HEK293T (cell line): Measurements from ENCODE around the gene ARMH4.

Source experiments
- CTCF ChIA-PET: fragments of 350-600 bp; formaldehyde crosslinking; extraction: SDS; loops from one replicate; lab custom pipeline; 2021; ENCODE audit warnings: antibody characterized with exemption, inconsistent platforms; lab: Yijun Ruan, JAX
- POLR2A ChIA-PET: fragments of 350-600 bp; formaldehyde crosslinking; extraction: SDS; loops from one replicate; lab custom pipeline; 2020; ENCODE audit warnings: antibody characterized with exemption, inconsistent platforms; lab: Yijun Ruan, JAX
- DNase-seq: peaks from one replicate; pipeline ENCODE4 v3.0.0; 2012; ENCODE audit warnings: mixed read lengths; ENCODE audit errors: extremely low spot score
- ARNT ChIP-seq: fragments of 450-650 bp; IDR thresholded peaks from 2 replicates; pipeline ENCODE4 v1.6.1; 2017; ENCODE audit warnings: mild to moderate bottlenecking
- BHLHE40 ChIP-seq: fragments of 450-650 bp; IDR thresholded peaks from 2 replicates; pipeline ENCODE4 v1.6.1; 2016; ENCODE audit warnings: mild to moderate bottlenecking, moderate library complexity, borderline replicate concordance
- CTBP1 ChIP-seq: fragments of 450-650 bp; IDR thresholded peaks from 2 replicates; pipeline ENCODE4 v1.6.1; 2016; ENCODE audit warnings: borderline replicate concordance
- ELF4 ChIP-seq: fragments of 450-650 bp; IDR thresholded peaks from 2 replicates; pipeline ENCODE4 v1.6.1; 2017; ENCODE audit warnings: antibody characterized with exemption
- FOXA1 ChIP-seq: fragments of 450-650 bp; IDR thresholded peaks from 2 replicates; pipeline ENCODE4 v1.6.1; 2016; ENCODE audit warnings: mild to moderate bottlenecking
- FOXK2 ChIP-seq: fragments of 450-650 bp; IDR thresholded peaks from 2 replicates; pipeline ENCODE4 v1.6.1; 2016; ENCODE audit warnings: mild to moderate bottlenecking
- FOXM1 ChIP-seq: fragments of 450-650 bp; IDR thresholded peaks from 2 replicates; pipeline ENCODE4 v1.6.1; 2017; ENCODE audit warnings: mild to moderate bottlenecking, borderline replicate concordance
- HDGF ChIP-seq: fragments of 450-650 bp; IDR thresholded peaks from 2 replicates; pipeline ENCODE4 v1.6.1; 2017; ENCODE audit warnings: antibody characterized with exemption, borderline replicate concordance
- L3MBTL2 ChIP-seq: fragments of 450-650 bp; conservative IDR thresholded peaks from 2 replicates; pipeline ENCODE4 v1.6.1; 2016; ENCODE audit warnings: mild to moderate bottlenecking
- LEF1 ChIP-seq: fragments of 450-650 bp; IDR thresholded peaks from 2 replicates; pipeline ENCODE4 v1.6.1; 2017; ENCODE audit warnings: mild to moderate bottlenecking, borderline replicate concordance
- NFRKB ChIP-seq: fragments of 450-650 bp; IDR thresholded peaks from 2 replicates; pipeline ENCODE4 v1.6.1; 2016; ENCODE audit warnings: mild to moderate bottlenecking, moderate library complexity
- PKNOX1 ChIP-seq: fragments of 450-650 bp; IDR thresholded peaks from 2 replicates; pipeline ENCODE4 v1.6.1; 2016
- SP1 ChIP-seq: fragments of 450-650 bp; IDR thresholded peaks from 2 replicates; pipeline ENCODE4 v1.6.1; 2017
- SUZ12 ChIP-seq: fragments of 450-650 bp; IDR thresholded peaks from 2 replicates; pipeline ENCODE4 v1.6.1; 2016; ENCODE audit warnings: mild to moderate bottlenecking
- TARDBP ChIP-seq: fragments of 450-650 bp; IDR thresholded peaks from 2 replicates; pipeline ENCODE4 v1.6.1; 2016
- ZNF384 ChIP-seq: fragments of 450-650 bp; IDR thresholded peaks from 2 replicates; pipeline ENCODE4 v1.6.1; 2016

The ARMH4 gene

GRCh38 chr14:57999979-58000378 lies 152.0 kb downstream of the ARMH4 start:
- ChIA-PET CTCF (interaction anchor here (0.7 kb wide), 1 partner anchor 47 kb away, joined by 4 read pairs; no protein-coding TSS in a partner anchor), POLR2A (no interaction called here)
- no peak for TF ChIP-seq SUZ12
- TF ChIP-seq PKNOX1 = no peak
- no peak for TF ChIP-seq CTBP1
- TF ChIP-seq FOXA1 = no peak
- TF ChIP-seq L3MBTL2 = no peak
- TF ChIP-seq ZNF384 = no peak
- TF ChIP-seq FOXM1 = no peak
- TF ChIP-seq FOXK2 = no peak
- TF ChIP-seq ARNT = no peak
- no peak for TF ChIP-seq NFRKB
- no peak for DNase-seq

- ChIA-PET POLR2A (no interaction called here), CTCF (interaction anchor here (0.7 kb wide), 1 partner anchor 47 kb away, joined by 4 read pairs; no protein-coding TSS in a partner anchor)
- DNase-seq = no peak
- TF ChIP-seq SP1 (no peak), HDGF (no peak), ZNF384 (no peak), NFRKB (no peak), SUZ12 (no peak), CTBP1 (no peak), PKNOX1 (no peak), FOXM1 (no peak), FOXA1 (no peak), ARNT (no peak), LEF1 (no peak), BHLHE40 (no peak), L3MBTL2 (no peak), FOXK2 (no peak), ELF4 (no peak)
These were observed 152.5 kb downstream of the ARMH4 start for GRCh38 chr14:57999471-57999870.

GRCh38 chr14:57998766-57999165 lies 153.2 kb downstream of the ARMH4 start:
- POLR2A ChIA-PET = no interaction called here
- CTCF ChIA-PET = no interaction called here
- no peak for TF ChIP-seq ARNT
- TF ChIP-seq SP1 = no peak
- no peak for TF ChIP-seq L3MBTL2
- no peak for TF ChIP-seq CTBP1
- no peak for TF ChIP-seq FOXA1
- TF ChIP-seq FOXK2 = no peak
- TF ChIP-seq PKNOX1 = no peak
- TF ChIP-seq NFRKB = no peak
- TF ChIP-seq ELF4 = no peak
- no peak for TF ChIP-seq LEF1
- no peak for TF ChIP-seq FOXM1
- TF ChIP-seq TARDBP = no peak
- no peak for TF ChIP-seq BHLHE40
- no peak for TF ChIP-seq HDGF
- no peak for DNase-seq

GRCh38 chr14:57991353-57991752 lies 160.7 kb downstream of the ARMH4 start:
- no peak for DNase-seq
- ChIA-PET POLR2A (no interaction called here), CTCF (no interaction called here)
- TF ChIP-seq ZNF384 (no peak), TARDBP (no peak), NFRKB (no peak), SUZ12 (no peak), FOXA1 (no peak), PKNOX1 (no peak), FOXM1 (no peak), ARNT (no peak), HDGF (no peak), LEF1 (no peak), CTBP1 (no peak), ELF4 (no peak), BHLHE40 (no peak), L3MBTL2 (no peak)

- ChIA-PET POLR2A (no interaction called here), CTCF (no interaction called here)
- DNase-seq = no peak
These were observed 163.6 kb downstream of the ARMH4 start for GRCh38 chr14:57988445-57988844.

More at GRCh38 chr14:57988445-57988844, 163.6 kb downstream of the ARMH4 start:
- no peak for TF ChIP-seq ELF4
- TF ChIP-seq SP1 = no peak
- no peak for TF ChIP-seq HDGF
- TF ChIP-seq ZNF384 = no peak
- no peak for TF ChIP-seq BHLHE40
- TF ChIP-seq LEF1 = no peak
- no peak for TF ChIP-seq L3MBTL2
- no peak for TF ChIP-seq NFRKB
- TF ChIP-seq ARNT = no peak
- no peak for TF ChIP-seq SUZ12
- no peak for TF ChIP-seq FOXK2
- no peak for TF ChIP-seq FOXA1
- TF ChIP-seq FOXM1 = no peak
- no peak for TF ChIP-seq CTBP1
- no peak for TF ChIP-seq PKNOX1
- no peak for TF ChIP-seq TARDBP
